ENCODE results near the gene PTPRK.

The PTPRK gene

GRCh38 chr6:128046033-128046432 lies 474.4 kb downstream of the PTPRK start:
- H3K4me1 ChIP-seq = no peaks in the 10 kb centered on the region

DNA sequence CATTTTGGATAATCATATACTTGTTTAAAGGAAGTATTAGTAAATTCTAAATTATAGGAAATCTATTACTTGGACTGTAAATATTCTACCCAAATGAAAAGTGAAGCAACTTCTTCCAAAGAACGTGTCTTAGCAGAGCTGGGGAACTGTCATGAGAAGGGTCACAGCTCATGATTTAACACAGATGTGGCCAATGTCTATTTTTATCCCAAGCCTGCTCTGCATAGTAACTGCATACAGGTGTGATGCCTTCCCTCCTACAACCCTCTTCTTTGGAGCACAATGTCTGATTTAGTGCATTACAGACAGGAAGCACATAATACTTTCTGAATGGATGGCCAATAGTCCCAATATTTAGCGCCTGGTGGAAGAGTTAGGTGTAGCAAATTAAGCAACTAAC lies 480.9 kb downstream of the PTPRK start:
- Histone ChIP-seq H3K36me3 (ENCODE audit: control insufficient read depth, insufficient read depth, low read length) (no peaks in the 10 kb centered on the region), H3K4me1 (no peaks in the 10 kb centered on the region), H3K27me3 (ENCODE audit: control insufficient read depth, insufficient read depth, low read length) (no peaks in the 10 kb centered on the region), H2AFZ (no peak overlapping the region), H3K79me2 (no peaks in the 10 kb centered on the region), H3K4me3 (ENCODE audit: low read depth, low read length) (no peak overlapping the region), H3K9ac (no peak overlapping the region), H3K27ac (no peak overlapping the region), H3K4me2 (ENCODE audit: low read length) (no peak overlapping the region), H3K9me3 (ENCODE audit: control insufficient read depth, low read length) (no peaks in the 10 kb centered on the region)
- no peak for TF ChIP-seq CTCF (IDR thresholded peaks at IDR 0.05)

More at GRCh38 chr6:128046033-128046432, 474.4 kb downstream of the PTPRK start:
- no peak overlapping the region for H3K4me3 ChIP-seq (ENCODE audit: low read depth, low read length)
- no peak overlapping the region for H2AFZ ChIP-seq
- H3K9me3 ChIP-seq (ENCODE audit: control insufficient read depth, low read length) = no peaks in the 10 kb centered on the region
- no peak for TF ChIP-seq CTCF (IDR thresholded peaks at IDR 0.05)
- H3K4me2 ChIP-seq (ENCODE audit: low read length) = no peak overlapping the region
- H3K79me2 ChIP-seq = no peaks in the 10 kb centered on the region
- no peaks in the 10 kb centered on the region for H3K27me3 ChIP-seq (ENCODE audit: control insufficient read depth, insufficient read depth, low read length)
- no peak overlapping the region for H3K27ac ChIP-seq
- H3K9ac ChIP-seq = no peak overlapping the region
- H3K36me3 ChIP-seq (ENCODE audit: control insufficient read depth, insufficient read depth, low read length) = no peaks in the 10 kb centered on the region

- no peak overlapping the region for H3K27ac ChIP-seq
- H3K9ac ChIP-seq = no peak overlapping the region
- no peak overlapping the region for H3K4me2 ChIP-seq (ENCODE audit: low read length)
- H3K36me3 ChIP-seq (ENCODE audit: control insufficient read depth, insufficient read depth, low read length) = no peaks in the 10 kb centered on the region
- TF ChIP-seq CTCF (IDR thresholded peaks at IDR 0.05) = no peak
- no peaks in the 10 kb centered on the region for H3K79me2 ChIP-seq
- no peaks in the 10 kb centered on the region for H3K9me3 ChIP-seq (ENCODE audit: control insufficient read depth, low read length)
- no peaks in the 10 kb centered on the region for H3K27me3 ChIP-seq (ENCODE audit: control insufficient read depth, insufficient read depth, low read length)
- H3K4me1 ChIP-seq = no peaks in the 10 kb centered on the region
- no peak overlapping the region for H3K4me3 ChIP-seq (ENCODE audit: low read depth, low read length)
- H2AFZ ChIP-seq = no peak overlapping the region
Measured at GRCh38 chr6:128036808-128037570, 483.4 kb downstream of the PTPRK start.

DNA sequence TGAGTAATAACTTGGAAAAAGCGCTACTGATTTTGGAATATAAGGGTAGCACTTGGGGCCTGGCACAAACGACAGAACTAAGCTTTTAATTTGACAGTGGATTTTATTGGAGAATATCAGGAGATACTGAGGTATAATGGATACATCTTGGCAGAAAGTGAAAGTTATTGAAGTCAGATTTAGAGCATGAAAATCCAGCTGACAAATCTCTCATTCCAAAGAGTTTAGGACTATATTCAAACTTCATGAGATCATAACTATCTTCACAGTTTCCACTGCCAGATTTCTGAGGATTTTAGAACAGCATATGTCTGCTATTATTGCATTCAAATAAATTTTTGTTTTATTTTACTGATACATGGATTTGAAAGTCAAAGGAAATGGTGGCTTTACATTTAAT lies 487.2 kb downstream of the PTPRK start:
- H3K4me3 ChIP-seq (ENCODE audit: low read depth, low read length) = no peak overlapping the region
- no peak overlapping the region for H3K9ac ChIP-seq
- TF ChIP-seq CTCF (IDR thresholded peaks at IDR 0.05) = no peak
- no peak overlapping the region for H3K4me2 ChIP-seq (ENCODE audit: low read length)
- H3K4me1 ChIP-seq = no peaks in the 10 kb centered on the region
- no peaks in the 10 kb centered on the region for H3K27me3 ChIP-seq (ENCODE audit: control insufficient read depth, insufficient read depth, low read length)
- H3K27ac ChIP-seq = no peak overlapping the region
- H3K36me3 ChIP-seq (ENCODE audit: control insufficient read depth, insufficient read depth, low read length) = no peaks in the 10 kb centered on the region
- H2AFZ ChIP-seq = no peak overlapping the region
- H3K79me2 ChIP-seq = no peaks in the 10 kb centered on the region
- H3K9me3 ChIP-seq (ENCODE audit: control insufficient read depth, low read length) = no peaks in the 10 kb centered on the region

DNA sequence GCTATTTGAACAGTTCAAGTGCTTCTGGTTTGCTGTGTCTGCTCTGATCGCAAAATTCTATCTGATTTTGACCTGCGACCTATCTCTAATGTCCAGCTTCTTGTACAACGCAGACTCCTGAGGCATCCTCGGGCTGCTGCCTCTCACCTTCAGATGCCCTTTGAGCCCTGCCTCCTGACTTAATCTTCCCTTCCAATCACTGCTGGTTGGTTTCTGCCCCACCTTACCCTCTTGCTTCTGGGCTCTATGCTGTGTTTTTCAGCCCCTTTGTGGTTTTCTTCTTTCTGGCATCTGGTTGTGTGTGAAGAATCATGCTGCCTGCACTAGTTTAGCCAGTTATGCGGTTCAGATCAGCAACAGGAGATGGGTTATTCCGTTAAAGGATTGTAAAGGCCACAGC lies 488.4 kb downstream of the PTPRK start:
- Histone ChIP-seq H3K36me3 (ENCODE audit: control insufficient read depth, insufficient read depth, low read length) (no peaks in the 10 kb centered on the region), H3K4me1 (no peaks in the 10 kb centered on the region), H3K9me3 (ENCODE audit: control insufficient read depth, low read length) (no peaks in the 10 kb centered on the region), H3K27ac (no peak overlapping the region), H3K9ac (no peak overlapping the region), H3K79me2 (no peaks in the 10 kb centered on the region), H3K27me3 (ENCODE audit: control insufficient read depth, insufficient read depth, low read length) (no peaks in the 10 kb centered on the region), H2AFZ (no peak overlapping the region), H3K4me3 (ENCODE audit: low read depth, low read length) (no peak overlapping the region), H3K4me2 (ENCODE audit: low read length) (no peak overlapping the region)
- no peak for TF ChIP-seq CTCF (IDR thresholded peaks at IDR 0.05)

All from parathyroid adenoma (tissue), 2 donors.